ENCODE measurements around the gene SLC35F1. TPM values are rescaled to one million over a fixed set of nuclear protein-coding genes. Genes with fewer than 3 reads are reported as not detected.

Gene SLC35F1
- total and polyA plus RNA-seq, 2 donors (not counting 1 experiment from before 2014, with no cell fraction given): 0.09 to 0.17 TPM

DNA sequence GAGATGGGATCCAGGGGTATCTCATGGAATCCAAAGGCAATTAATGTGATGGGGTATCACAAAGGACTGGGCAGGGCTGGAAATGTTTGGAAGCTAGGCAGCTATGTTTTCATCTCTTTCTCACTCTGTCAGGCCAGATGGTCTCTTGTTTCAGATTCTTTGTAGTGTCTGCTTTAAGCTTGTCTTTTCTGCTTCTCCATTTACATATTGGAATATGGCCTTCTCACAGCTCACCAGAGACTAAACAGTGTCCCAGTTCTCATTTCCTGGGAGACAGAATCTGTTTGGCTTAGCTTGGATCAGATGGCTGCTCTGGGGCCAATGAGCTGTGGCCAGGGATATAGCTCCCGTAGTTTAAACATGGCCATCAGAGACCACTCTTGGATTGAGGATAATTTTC, 78.9 kb downstream of the SLC35F1 start:
- no peaks in the 10 kb centered on the region for H3K27me3 ChIP-seq (ENCODE audit: control insufficient read depth, insufficient read depth, low read length)
- H3K27ac ChIP-seq (ENCODE audit: insufficient read depth, low read length): no peak overlapping the region
- H2AFZ ChIP-seq (ENCODE audit: low read length): no peak overlapping the region
- TF ChIP-seq EZH2 (IDR thresholded peaks at IDR 0.05; ENCODE audit: low read length, missing control alignments): no peak
- no peaks in the 10 kb centered on the region for H3K9me3 ChIP-seq (ENCODE audit: control insufficient read depth, insufficient read depth, low read depth, low read length)
- H4K20me1 ChIP-seq (ENCODE audit: control insufficient read depth, extremely low read depth, insufficient read depth, low read length): no peaks in the 10 kb centered on the region
- no peaks in the 10 kb centered on the region for H3K4me1 ChIP-seq (ENCODE audit: control insufficient read depth, extremely low read depth, insufficient read depth, low read length)
- H3K4me3 ChIP-seq (replicated peaks in 1 of 4; ENCODE audit: control extremely low read depth in 1 of 4, insufficient read depth in 1 of 4, low read depth in 3 of 4, low read length in 4 of 4): no peak overlapping the region
- H3K36me3 ChIP-seq (ENCODE audit: control insufficient read depth, insufficient read depth, low read length): no peaks in the 10 kb centered on the region
- no peak for DNase-seq (ENCODE audit: low read depth in 2 of 2)
- H3K9ac ChIP-seq (ENCODE audit: insufficient read depth, low read length): no peak overlapping the region
- H3K4me2 ChIP-seq (ENCODE audit: extremely low read depth, insufficient read depth, low read length): no peak overlapping the region
- no peaks in the 10 kb centered on the region for H3K79me2 ChIP-seq (ENCODE audit: control insufficient read depth, insufficient read depth, low read length)

DNA sequence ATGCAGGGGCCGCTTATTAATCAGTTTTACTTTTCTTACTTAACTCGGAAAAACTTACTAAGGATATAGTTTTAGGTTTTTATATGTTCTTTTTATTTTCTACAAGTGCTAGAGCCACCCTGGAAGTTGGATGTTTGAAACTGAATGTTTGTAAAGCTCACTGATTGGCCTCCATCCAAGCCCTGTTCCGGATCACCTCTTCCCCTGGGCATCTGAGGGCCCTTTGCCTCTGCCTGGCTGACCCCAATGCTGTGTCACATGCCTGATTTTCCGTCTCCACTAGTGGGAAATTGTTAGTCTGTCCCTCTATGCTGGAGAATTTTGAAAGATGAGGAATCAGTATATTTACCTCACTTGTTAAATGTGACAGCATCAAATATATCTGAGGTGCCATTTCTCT, 79.3 kb downstream of the SLC35F1 start:
- Histone ChIP-seq H3K4me2 (ENCODE audit: extremely low read depth, insufficient read depth, low read length) (no peak overlapping the region), H3K36me3 (ENCODE audit: control insufficient read depth, insufficient read depth, low read length) (no peaks in the 10 kb centered on the region), H3K27me3 (ENCODE audit: control insufficient read depth, insufficient read depth, low read length) (no peaks in the 10 kb centered on the region), H3K9ac (ENCODE audit: insufficient read depth, low read length) (no peak overlapping the region), H2AFZ (ENCODE audit: low read length) (no peak overlapping the region), H3K4me1 (ENCODE audit: control insufficient read depth, extremely low read depth, insufficient read depth, low read length) (no peaks in the 10 kb centered on the region), H4K20me1 (ENCODE audit: control insufficient read depth, extremely low read depth, insufficient read depth, low read length) (no peaks in the 10 kb centered on the region), H3K79me2 (ENCODE audit: control insufficient read depth, insufficient read depth, low read length) (no peaks in the 10 kb centered on the region), H3K4me3 (replicated peaks in 1 of 4; ENCODE audit: control extremely low read depth in 1 of 4, insufficient read depth in 1 of 4, low read depth in 3 of 4, low read length in 4 of 4) (no peak overlapping the region), H3K9me3 (ENCODE audit: control insufficient read depth, insufficient read depth, low read depth, low read length) (no peaks in the 10 kb centered on the region), H3K27ac (ENCODE audit: insufficient read depth, low read length) (no peak overlapping the region)
- TF ChIP-seq CTCF (conservative IDR thresholded peaks at IDR 0.05 in 1 of 2, IDR thresholded peaks at IDR 0.05 in 1 of 2; ENCODE audit: low read depth in 1 of 2, low read length in 2 of 2): no peak
- TF ChIP-seq EZH2 (IDR thresholded peaks at IDR 0.05; ENCODE audit: low read length, missing control alignments): no peak
- DNase-seq (ENCODE audit: low read depth in 2 of 2): no peak

- Histone ChIP-seq H4K20me1 (ENCODE audit: control insufficient read depth, extremely low read depth, insufficient read depth, low read length) (no peaks in the 10 kb centered on the region), H3K4me3 (replicated peaks in 1 of 4; ENCODE audit: control extremely low read depth in 1 of 4, insufficient read depth in 1 of 4, low read depth in 3 of 4, low read length in 4 of 4) (no peak overlapping the region), H3K79me2 (ENCODE audit: control insufficient read depth, insufficient read depth, low read length) (no peaks in the 10 kb centered on the region), H3K9ac (ENCODE audit: insufficient read depth, low read length) (no peak overlapping the region), H3K9me3 (ENCODE audit: control insufficient read depth, insufficient read depth, low read depth, low read length) (no peaks in the 10 kb centered on the region), H3K36me3 (ENCODE audit: control insufficient read depth, insufficient read depth, low read length) (no peaks in the 10 kb centered on the region), H3K4me2 (ENCODE audit: extremely low read depth, insufficient read depth, low read length) (no peak overlapping the region), H2AFZ (ENCODE audit: low read length) (no peak overlapping the region), H3K27ac (ENCODE audit: insufficient read depth, low read length) (no peak overlapping the region), H3K4me1 (ENCODE audit: control insufficient read depth, extremely low read depth, insufficient read depth, low read length) (no peaks in the 10 kb centered on the region), H3K27me3 (ENCODE audit: control insufficient read depth, insufficient read depth, low read length) (no peaks in the 10 kb centered on the region)
- DNase-seq (ENCODE audit: low read depth in 2 of 2): no peak
- no peak for TF ChIP-seq EZH2 (IDR thresholded peaks at IDR 0.05; ENCODE audit: low read length, missing control alignments)
- TF ChIP-seq CTCF (conservative IDR thresholded peaks at IDR 0.05 in 1 of 2, IDR thresholded peaks at IDR 0.05 in 1 of 2; ENCODE audit: low read depth in 1 of 2, low read length in 2 of 2): no peak
Observed at GRCh38 chr6:117989086-117989485, 82.0 kb downstream of the SLC35F1 start.
